Bronchial epithelial cell (primary cell): ENCODE measurements around the gene ARFGAP3. TPM values are rescaled to one million over a fixed set of nuclear protein-coding genes. Genes with fewer than 3 reads are reported as not detected.

Source experiments
- DNase-seq: peaks from one replicate; pipeline ENCODE4 v3.0.0-alpha.2; 2010; ENCODE audit warnings: low read depth
- FAIRE-seq: peaks from 2 replicates; lab custom pipeline; 2011; peaks lifted over from hg19 to GRCh38; lab: Jason Lieb, UNC
- H3K27me3 ChIP-seq: 2 replicates; pipeline ENCODE4 v1.5.1; 2011; ENCODE audit warnings: low read length; ENCODE audit not compliant: control insufficient read depth, insufficient read depth
- H3K36me3 ChIP-seq: 2 replicates; pipeline ENCODE4 v1.5.1; 2011; ENCODE audit warnings: low read length; ENCODE audit not compliant: control insufficient read depth, insufficient read depth
- H3K4me3 ChIP-seq: 2 replicates; pipeline ENCODE4 v1.5.1; 2011; ENCODE audit warnings: mild to moderate bottlenecking, low read depth, low read length, control low read depth
- total RNA-seq: library from RNA; depleted of rRNA; stranded (reverse); fragments of >200 nt; gene quantifications from 2 replicates; pipeline ENCODE4 v1.2.1, GENCODE V29; 2014
- TF ChIP-seq, protein P1 (sequence below): IDR thresholded peaks from 2 replicates; pipeline ENCODE4 v1.5.1; 2011; ENCODE audit warnings: mild to moderate bottlenecking, moderate library complexity, low read length, control low read depth, inconsistent platforms; ENCODE audit not compliant: insufficient read depth, severe bottlenecking

The ARFGAP3 gene
- total RNA-seq, 1 donor from 2014 or later: 87.7 TPM

DNA sequence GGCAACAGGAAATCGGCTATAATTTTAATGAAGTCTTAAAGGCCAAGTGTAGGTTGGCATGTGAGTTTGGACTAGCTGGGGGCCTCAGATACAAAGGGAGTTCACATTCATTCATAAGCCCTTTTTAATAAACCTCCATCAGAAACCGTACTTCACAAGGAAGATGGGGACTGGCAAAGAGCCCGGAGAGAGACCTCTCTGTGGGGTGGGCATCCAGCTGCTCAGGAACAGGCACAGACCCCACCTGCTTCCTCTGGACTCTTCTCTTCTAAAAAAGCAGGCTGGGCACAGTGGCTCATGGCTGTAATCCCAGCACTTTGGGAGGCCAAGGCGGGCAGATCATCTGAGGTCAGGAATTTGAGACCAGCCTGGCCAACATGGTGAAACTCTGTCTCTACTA, 3.9 kb upstream of the ARFGAP3 start:
- TF ChIP-seq, protein P1, sequence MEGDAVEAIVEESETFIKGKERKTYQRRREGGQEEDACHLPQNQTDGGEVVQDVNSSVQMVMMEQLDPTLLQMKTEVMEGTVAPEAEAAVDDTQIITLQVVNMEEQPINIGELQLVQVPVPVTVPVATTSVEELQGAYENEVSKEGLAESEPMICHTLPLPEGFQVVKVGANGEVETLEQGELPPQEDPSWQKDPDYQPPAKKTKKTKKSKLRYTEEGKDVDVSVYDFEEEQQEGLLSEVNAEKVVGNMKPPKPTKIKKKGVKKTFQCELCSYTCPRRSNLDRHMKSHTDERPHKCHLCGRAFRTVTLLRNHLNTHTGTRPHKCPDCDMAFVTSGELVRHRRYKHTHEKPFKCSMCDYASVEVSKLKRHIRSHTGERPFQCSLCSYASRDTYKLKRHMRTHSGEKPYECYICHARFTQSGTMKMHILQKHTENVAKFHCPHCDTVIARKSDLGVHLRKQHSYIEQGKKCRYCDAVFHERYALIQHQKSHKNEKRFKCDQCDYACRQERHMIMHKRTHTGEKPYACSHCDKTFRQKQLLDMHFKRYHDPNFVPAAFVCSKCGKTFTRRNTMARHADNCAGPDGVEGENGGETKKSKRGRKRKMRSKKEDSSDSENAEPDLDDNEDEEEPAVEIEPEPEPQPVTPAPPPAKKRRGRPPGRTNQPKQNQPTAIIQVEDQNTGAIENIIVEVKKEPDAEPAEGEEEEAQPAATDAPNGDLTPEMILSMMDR: no peak
- DNase-seq: no peak
- no peaks in the 10 kb centered on the region for H3K36me3 ChIP-seq
- H3K27me3 ChIP-seq: no peaks in the 10 kb centered on the region
- H3K4me3 ChIP-seq: no peak overlapping the region
- no peak for FAIRE-seq

DNA sequence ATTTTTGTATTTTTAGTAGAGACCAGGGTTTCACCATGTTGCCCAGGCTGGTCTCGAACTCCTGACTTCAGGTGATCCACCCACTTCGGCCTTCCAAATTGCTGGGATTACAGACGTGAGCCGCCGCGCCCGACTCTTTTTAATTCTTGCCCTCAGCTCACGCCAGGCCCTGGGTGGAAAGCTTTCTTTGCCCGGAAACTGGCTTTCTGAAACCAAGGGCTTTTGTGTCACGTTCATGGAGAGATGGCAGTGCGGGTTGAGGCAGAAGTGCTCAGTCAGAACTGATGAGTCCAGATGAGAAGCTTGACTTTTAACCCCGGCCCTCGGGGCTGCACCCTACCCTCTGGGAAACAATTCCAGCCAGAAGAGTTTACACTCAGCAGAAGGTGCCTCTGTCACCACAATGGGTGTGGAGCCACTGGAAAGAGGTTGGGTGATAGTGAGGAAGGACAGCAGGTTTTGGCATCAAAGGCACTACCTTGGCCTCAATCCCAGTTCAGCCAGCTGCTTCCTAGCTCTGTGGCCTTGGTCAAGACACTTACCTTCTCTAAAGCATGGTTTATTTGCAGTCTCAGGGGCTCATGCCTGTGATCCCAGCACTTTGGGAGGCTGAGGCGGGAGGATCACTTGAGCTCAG, 890 bp upstream of the ARFGAP3 start:
- TF ChIP-seq, protein P1: no peak
- no peak for DNase-seq
- no peak overlapping the region for H3K4me3 ChIP-seq
- no peaks in the 10 kb centered on the region for H3K27me3 ChIP-seq
- FAIRE-seq: no peak
- no peaks in the 10 kb centered on the region for H3K36me3 ChIP-seq

DNA sequence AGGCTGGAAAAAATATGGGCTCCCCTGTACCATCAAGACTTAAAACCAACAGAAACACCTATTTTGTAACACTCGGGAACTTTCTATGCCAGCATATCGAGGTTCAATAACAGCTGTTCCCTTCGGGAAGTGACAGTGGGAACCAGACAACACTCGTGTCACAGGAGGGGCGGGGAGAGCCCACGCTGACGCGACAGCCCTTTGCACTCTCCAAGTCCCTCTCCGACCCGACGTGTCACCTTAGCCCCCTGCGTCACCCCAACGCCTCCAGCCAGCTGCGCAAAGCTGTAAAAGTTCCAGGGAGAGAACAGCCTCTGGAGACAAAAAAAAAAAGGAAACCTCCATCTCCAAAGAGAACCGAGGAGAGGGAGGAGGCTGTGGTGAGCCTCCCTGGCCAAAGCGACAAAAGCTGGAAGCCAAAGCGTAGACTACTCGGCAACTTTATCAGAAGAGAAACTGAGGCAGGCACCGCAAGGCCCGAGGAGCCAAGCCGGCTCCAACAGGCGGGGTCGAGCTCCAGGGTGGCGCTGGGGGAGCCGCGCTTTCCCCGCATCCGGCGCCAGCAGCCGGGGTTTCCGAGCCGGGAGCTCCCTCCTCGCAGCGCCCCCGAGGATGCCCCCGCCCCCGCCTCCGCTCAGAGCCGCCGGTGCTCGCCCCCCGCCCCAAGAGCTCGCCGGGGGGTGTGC, 751 bp downstream of the ARFGAP3 start:
- peak; percentile 8 for DNase-seq
- FAIRE-seq: no peak
- TF ChIP-seq, protein P1: no peak
- Histone ChIP-seq H3K4me3 (peak overlapping the region; percentile 67), H3K27me3 (no peaks in the 10 kb centered on the region), H3K36me3 (no peaks in the 10 kb centered on the region)

DNA sequence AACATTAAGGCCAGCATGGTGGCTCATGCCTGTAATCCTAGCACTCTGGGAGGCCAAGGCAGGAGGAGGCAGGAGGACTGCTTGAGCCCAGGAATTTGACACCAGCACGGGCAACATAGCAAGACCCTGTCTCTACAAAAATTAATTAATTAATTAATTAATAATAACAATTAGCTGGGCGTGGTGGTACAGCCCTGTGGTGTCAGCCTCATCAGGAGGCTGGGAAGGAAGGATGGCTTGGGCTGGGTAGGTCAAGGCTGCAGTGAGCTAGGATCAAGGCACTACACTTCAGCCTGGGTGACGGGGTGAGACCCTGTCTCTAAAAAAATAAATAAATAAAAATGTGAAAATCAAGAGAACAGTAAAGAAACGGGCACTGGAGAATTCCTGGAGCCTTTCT, 1.4 kb downstream of the ARFGAP3 start:
- Histone ChIP-seq H3K4me3 (peak overlapping the region; percentile 67), H3K36me3 (no peaks in the 10 kb centered on the region), H3K27me3 (no peaks in the 10 kb centered on the region)
- no peak for DNase-seq
- TF ChIP-seq, protein P1: no peak
- no peak for FAIRE-seq

DNA sequence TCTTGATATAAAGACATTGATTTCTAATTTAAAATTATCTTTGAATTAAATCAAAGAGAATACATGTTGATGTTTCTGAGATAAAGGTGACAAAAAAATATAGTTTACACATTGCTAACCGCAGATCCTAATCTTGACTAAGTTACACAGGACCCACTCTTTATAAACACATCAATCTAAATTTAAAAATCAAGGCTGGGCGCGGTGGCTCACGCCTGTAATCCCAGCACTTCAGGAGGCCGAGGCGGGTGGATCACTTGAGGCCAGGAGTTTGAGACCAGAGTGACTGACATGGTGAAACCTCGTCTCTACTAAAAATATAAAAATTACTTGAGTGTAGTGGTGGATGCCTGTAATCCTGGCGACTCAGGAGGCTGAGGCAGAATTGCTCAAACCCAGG, 1.9 kb downstream of the ARFGAP3 start:
- Histone ChIP-seq H3K4me3 (no peak overlapping the region), H3K36me3 (no peaks in the 10 kb centered on the region), H3K27me3 (no peaks in the 10 kb centered on the region)
- no peak for DNase-seq
- no peak for FAIRE-seq
- TF ChIP-seq, protein P1: no peak
